GM18868 (cell line): ENCODE data around the gene C3orf70.
"Not testable (repeated sequence)": the region's sequence is repeated elsewhere in the genome, so short reads cannot be mapped to it uniquely, and the experiment has no call there.

ENCODE experiments used
- ATAC-seq: cut with Tn5 transposase; IDR thresholded peaks from one replicate; pipeline ENCODE4 v1.9.1; 2021; ENCODE audit warnings: mild to moderate bottlenecking, moderate library complexity; ENCODE audit not compliant: unreplicated experiment

The C3orf70 gene

DNA sequence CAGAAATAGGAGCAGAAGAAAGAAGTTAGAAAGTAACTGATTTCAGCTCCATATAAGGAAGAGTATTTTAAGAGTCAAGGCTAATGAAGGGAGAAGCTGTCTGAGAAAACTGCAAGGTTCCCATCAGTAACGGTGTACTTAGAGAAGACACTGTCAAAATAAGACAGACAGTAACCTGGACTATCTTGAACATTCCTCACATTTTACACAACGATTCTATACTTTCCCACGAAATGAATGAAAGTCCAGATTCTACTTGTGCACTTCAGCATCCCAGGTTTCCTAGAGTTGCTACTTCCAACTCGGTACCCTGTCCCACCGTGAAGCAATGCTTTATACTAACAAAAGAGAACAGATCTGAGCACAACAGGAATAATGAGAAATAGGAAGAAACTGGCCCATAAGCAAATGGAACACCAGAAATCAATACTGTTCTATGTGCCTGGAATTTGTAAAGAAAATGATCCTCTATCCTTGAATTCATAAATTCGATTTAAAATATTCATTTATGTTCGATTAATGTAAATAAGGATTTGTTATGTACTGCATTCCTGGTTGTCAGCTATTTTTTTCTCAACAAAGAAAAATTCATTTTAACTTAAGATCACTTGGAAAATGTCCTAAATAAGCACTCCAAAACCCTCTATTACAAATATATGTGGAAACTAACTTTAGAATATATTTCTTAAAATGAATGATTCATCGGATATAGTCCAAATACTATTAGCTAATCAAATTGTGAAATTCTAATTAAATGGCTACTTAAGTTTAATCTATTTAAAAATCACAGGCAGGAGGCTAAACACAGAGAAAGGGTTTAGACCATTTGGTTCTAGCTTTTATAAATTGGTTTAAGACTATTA, 1.5 kb downstream of the C3orf70 start:
- ATAC-seq: no peak

DNA sequence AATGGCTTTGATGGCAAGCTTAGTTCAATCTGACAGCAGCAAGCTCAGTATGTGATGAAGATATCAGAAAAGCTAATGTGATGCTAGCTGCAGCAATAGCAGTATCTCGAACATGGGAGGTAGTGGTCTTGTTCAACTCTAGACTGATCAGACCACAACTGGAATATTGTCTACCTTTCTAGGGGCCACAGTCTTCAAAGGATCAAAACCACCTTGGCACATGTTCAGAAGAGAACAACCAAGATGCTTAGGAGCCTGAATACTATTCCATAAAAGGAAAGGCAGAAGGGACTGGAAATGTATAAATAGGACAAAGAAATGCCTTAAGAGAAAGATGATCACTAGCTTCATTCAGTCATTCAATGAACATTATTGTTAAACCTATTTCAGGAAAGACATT, 2.3 kb downstream of the C3orf70 start:
- ATAC-seq: no peak

GRCh38 chr3:185149591-185149990, 3.3 kb downstream of the C3orf70 start:
- ATAC-seq: no peak

GRCh38 chr3:185145511-185145910, 7.3 kb downstream of the C3orf70 start:
- ATAC-seq: no peak

GRCh38 chr3:185144784-185145183, 8.1 kb downstream of the C3orf70 start:
- ATAC-seq: no peak

- ATAC-seq: no peak
These were observed 15.0 kb downstream of the C3orf70 start for GRCh38 chr3:185137821-185138220.

GRCh38 chr3:185134509-185134908, 18.4 kb downstream of the C3orf70 start:
- no peak for ATAC-seq

GRCh38 chr3:185131602-185132256, 21.1 kb downstream of the C3orf70 start:
- no peak for ATAC-seq

- no peak for ATAC-seq
These were observed 23.8 kb downstream of the C3orf70 start for GRCh38 chr3:185129083-185129482.

DNA sequence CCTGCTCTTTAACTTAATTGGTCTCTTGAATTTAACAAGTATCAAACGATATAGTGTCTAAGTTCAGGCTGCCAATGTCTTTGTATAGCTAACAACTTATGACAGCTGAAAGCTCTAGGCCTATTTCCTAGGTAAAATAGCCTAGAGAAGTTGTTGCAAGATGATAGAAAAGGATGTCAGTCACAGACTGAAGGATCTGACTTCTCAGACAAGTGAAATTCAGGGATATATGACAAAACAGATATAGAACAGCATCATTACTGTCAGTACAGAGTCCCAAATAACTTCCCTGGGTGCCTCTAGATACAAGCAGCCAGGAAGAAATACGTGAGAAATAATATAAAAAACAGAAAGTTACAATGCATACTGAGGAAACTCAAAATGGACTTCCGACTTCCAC, 26.7 kb downstream of the C3orf70 start:
- ATAC-seq: no peak

GRCh38 chr3:185120126-185120525, 32.7 kb downstream of the C3orf70 start:
- ATAC-seq: no peak

- ATAC-seq: no peak
These were observed 37.5 kb downstream of the C3orf70 start for GRCh38 chr3:185115371-185115770.

GRCh38 chr3:185114756-185115155, 38.1 kb downstream of the C3orf70 start:
- ATAC-seq: no peak

DNA sequence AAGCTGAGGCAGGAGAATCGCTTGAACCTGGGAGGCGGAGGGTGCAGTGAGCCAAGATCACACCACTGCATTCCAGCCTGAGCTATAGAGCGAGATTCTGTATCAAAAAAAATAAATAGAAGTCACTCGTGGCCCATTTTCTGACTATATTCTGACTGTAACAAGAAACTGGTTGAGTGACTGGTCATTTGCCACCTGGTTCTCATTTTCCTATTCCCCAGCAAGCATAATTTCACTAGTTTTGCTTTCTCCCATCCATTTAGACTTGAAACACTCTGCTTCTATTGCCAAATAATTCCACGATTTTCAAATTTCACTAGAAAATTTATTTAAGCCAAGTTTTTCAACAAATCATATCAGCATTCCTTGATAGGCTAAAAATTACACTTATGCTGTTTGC, 40.7 kb downstream of the C3orf70 start:
- ATAC-seq: no peak

DNA sequence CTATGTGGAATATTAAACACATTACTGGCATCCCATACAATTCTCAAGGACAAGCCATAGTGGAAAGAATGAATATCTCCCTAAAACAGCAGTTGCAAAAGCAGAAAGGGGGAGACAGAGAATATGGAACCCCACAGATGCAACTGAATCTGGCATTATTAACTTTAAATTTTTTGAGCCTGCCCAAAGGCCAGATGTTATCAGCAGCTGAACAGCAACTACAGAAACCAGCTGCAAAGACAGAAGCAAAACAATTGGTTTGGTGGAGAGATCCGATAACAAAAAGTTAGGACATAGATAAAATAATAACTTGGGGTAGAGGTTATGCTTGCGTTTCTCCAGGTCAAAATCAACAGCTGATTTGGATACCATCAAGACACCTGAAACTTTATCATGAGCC, 43.8 kb downstream of the C3orf70 start:
- not testable (repeated sequence) for ATAC-seq

DNA sequence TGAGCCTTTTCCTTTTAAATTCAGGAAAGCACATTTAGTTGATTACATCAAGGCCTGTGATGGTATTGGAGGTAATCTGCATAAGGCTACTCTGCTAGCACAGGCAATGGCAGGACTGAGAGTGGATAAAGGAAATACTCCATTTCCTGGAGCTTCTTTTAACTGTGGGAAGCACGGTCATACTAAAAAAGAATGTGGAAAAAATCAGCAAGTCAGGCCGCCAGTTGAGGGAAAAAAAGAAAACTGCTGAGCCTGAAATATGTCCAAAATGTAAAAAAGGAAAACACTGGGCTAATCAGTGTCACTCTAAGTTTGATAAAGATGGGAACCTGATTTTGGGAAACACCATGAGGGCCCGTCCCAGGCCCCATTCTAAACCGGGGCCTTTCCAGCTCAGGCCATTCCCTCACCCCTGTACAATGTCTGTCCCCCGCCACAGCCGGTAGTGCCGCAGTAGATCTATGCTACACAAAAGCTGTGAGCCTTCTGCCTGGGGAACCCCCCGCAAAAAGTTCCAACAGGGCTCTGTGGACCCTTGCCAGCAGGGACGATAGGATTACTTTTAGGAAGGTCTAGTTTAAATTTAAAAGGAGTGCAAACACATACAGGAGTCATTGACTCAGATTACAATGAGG, 46.5 kb downstream of the C3orf70 start:
- not testable (repeated sequence) for ATAC-seq

DNA sequence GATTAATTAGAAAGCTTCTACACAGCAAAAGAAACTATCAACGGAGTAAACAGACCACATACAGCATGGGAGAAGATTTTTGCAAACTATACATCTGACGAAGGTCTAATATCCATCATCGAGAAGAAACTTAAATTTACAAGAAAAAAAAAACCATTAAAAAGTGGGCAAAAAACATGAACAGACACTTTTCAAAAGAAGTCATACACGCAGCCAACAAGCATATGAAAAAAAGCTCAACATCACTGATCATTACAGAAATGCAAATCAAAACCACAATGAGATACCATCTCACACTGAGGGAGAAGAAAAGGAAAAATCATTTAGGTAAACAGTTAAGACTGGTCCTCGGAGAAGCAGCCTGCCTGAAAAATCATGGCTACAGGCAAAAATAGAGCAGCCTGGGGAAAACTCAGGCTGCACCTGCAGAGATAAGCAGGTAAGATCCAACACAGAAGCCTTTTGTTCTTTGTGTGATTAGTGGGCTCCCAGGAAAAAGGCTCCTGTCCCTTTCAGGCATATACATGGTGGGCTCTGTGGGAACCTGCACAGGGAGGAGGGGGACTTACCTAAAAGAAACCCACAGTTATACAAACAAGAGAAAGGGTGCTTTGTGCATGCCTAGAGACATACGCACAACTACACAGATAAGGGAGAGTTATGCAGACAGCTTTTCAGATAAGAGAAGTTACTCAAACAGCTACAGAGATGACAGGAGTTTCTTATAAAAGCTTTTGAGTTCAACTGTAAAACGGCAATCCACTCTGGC, 49.3 kb downstream of the C3orf70 start:
- no peak for ATAC-seq

DNA sequence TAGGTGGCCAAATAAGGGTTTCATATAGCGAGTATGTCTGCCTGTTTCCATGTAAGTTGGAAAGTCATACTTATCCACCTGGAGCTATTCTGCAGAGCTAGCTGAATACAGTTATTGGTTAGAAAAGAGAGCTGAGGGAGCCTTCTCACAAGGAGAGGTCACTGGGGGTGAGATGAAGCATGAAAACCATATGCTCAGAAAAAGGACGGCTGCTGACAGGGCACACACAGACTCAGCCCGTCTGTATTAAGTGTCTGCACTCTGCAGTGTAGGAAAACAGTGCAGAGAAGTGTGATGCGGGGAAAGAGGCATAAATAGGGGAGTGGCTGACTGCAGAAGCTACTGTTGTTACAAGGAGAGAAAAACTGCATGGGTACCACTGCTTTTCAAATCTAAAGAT, 58.2 kb downstream of the C3orf70 start:
- ATAC-seq: no peak

GRCh38 chr3:185093116-185093515, 59.7 kb downstream of the C3orf70 start:
- no peak for ATAC-seq

GRCh38 chr3:185090811-185091210, 62.0 kb downstream of the C3orf70 start:
- no peak for ATAC-seq

DNA sequence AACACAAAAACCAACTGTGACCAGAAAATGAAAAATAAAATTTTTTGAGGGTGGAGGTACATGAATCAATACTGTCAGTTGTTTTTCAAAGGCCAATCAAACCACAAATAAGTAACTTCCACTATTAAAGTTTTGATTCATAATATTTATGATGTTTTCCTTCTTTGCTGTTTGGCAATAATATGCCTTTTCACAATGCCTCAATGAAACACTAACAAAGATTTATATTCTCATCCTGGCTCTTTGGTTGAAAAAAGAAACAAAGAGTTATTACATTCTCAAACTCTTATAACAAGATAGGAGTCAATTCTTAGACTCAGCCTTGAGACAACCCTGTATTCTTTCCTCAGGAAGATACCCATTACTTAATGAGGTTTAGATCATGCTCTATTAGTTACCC, 63.1 kb downstream of the C3orf70 start:
- ATAC-seq: no peak
